Fibroblast of pulmonary artery (primary cell): Measurements from ENCODE around the gene PRKG1.

ENCODE experiments used
- DNase-seq: peaks from one replicate; pipeline ENCODE4 v3.0.0-alpha.2; 2010; ENCODE audit warnings: low read depth
- H3K4me3 ChIP-seq: replicated peaks from 2 replicates; pipeline ENCODE4 v1.5.1; 2011; ENCODE audit warnings: low read depth, mild to moderate bottlenecking, control low read depth, low read length, moderate library complexity
- CTCF ChIP-seq: IDR thresholded peaks from 2 replicates; pipeline ENCODE4 v1.5.1; 2011; ENCODE audit warnings: mild to moderate bottlenecking, control low read depth, low read length, inconsistent platforms; ENCODE audit errors: missing control alignments

PRKG1 gene

GRCh38 chr10:51082857-51083256 is 8.6 kb downstream of the PRKG1 start:
- no peak for TF ChIP-seq CTCF
- no peak overlapping the region for H3K4me3 ChIP-seq
- no peak for DNase-seq

- TF ChIP-seq CTCF = peak; percentile 6
- DNase-seq = peak; percentile 32
These were observed 9.1 kb downstream of the PRKG1 start for GRCh38 chr10:51083356-51083853.

GRCh38 chr10:51085204-51085603 is 10.9 kb downstream of the PRKG1 start:
- TF ChIP-seq CTCF = no peak
- no peak for DNase-seq
- H3K4me3 ChIP-seq = no peak overlapping the region

More at GRCh38 chr10:51083356-51083853, 9.1 kb downstream of the PRKG1 start:
- H3K4me3 ChIP-seq = no peak overlapping the region

GRCh38 chr10:51086710-51087109 is 12.4 kb downstream of the PRKG1 start:
- H3K4me3 ChIP-seq = no peak overlapping the region
- TF ChIP-seq CTCF = no peak
- no peak for DNase-seq

- no peak for TF ChIP-seq CTCF
These were observed 12.8 kb downstream of the PRKG1 start for GRCh38 chr10:51087114-51087513.

GRCh38 chr10:51090190-51090589 is 15.9 kb downstream of the PRKG1 start:
- DNase-seq = peak; percentile 62
- no peak overlapping the region for H3K4me3 ChIP-seq
- no peak for TF ChIP-seq CTCF

More at GRCh38 chr10:51087114-51087513, 12.8 kb downstream of the PRKG1 start:
- H3K4me3 ChIP-seq = no peak overlapping the region
- no peak for DNase-seq

- peak; percentile 46 for DNase-seq
- no peak for TF ChIP-seq CTCF
- no peak overlapping the region for H3K4me3 ChIP-seq
These were observed 18.1 kb downstream of the PRKG1 start for GRCh38 chr10:51092402-51092801.
